Uterus (tissue), 2 donors: ENCODE data around the gene IGF2R.

Source experiments
- POLR2A ChIP-seq, 2 donors: fragments of 450-650 bp; IDR thresholded peaks; one replicate each; pipeline ENCODE4 v1.6.1; 2016; ENCODE audit warnings: antibody characterized with exemption in 2 of 2, mild to moderate bottlenecking in 1 of 2, moderate library complexity in 1 of 2
- TF ChIP-seq, protein P1 (sequence below), 4 experiments: fragments of 200-600 bp in 2 of 4; fragments of 450-650 bp in 2 of 4; sonication (generic) in 2 of 4; IDR thresholded peaks; one replicate each; pipeline ENCODE4 v1.5.1; 2016 to 2019; ENCODE audit warnings: antibody characterized with exemption in 4 of 4, mild to moderate bottlenecking in 2 of 4, moderate library complexity in 1 of 4

DNA sequence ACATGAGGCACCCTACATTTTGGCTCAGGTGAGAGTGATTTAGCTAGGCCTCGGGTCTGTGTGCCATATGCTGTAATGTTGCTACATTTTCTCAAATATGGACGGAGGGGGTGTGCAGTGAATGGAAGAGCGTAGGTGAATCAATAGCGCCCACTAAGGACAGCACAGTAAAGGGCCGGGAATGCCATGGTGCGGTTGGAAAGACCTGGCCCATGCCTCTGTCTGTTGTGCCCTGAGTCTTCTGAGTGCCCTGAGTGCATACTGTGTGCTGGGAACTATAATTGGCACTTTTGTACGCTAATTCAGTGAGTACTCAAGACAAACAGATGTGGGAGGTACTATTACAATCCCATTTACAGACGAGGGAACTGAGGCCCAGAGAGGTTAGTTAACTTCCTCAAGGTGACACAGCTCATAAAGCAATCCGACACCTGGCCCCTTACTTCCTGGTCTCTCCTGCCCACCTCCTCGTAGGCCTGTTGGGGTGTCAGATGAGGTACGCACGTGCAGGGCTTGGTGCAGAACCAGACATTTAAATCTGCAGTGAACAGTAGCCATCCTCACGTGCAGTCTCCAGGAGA, 170.0 kb downstream of the IGF2R start:
- TF ChIP-seq, protein P1, sequence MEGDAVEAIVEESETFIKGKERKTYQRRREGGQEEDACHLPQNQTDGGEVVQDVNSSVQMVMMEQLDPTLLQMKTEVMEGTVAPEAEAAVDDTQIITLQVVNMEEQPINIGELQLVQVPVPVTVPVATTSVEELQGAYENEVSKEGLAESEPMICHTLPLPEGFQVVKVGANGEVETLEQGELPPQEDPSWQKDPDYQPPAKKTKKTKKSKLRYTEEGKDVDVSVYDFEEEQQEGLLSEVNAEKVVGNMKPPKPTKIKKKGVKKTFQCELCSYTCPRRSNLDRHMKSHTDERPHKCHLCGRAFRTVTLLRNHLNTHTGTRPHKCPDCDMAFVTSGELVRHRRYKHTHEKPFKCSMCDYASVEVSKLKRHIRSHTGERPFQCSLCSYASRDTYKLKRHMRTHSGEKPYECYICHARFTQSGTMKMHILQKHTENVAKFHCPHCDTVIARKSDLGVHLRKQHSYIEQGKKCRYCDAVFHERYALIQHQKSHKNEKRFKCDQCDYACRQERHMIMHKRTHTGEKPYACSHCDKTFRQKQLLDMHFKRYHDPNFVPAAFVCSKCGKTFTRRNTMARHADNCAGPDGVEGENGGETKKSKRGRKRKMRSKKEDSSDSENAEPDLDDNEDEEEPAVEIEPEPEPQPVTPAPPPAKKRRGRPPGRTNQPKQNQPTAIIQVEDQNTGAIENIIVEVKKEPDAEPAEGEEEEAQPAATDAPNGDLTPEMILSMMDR (IDR thresholded peaks at IDR 0.05), result no peak
- no peak for TF ChIP-seq POLR2A (IDR thresholded peaks at IDR 0.05)
